HL-60 (cell line): ENCODE measurements around the gene SLC29A2.

Experiments
- DNase-seq, 2 experiments: peaks; one replicate each; pipeline ENCODE4 v3.0.0-alpha.2; 2010 to 2020; ENCODE audit warnings: low read depth in 1 of 2, low spot score in 1 of 2
- H3K27ac ChIP-seq: fragments of 250-450 bp; sonication (Bioruptor Pico); replicated peaks from 2 replicates; pipeline ENCODE4 v1.5.1; 2020; ENCODE audit warnings: mild to moderate bottlenecking, moderate library complexity
- H3K27me3 ChIP-seq: fragments of 250-450 bp; sonication (Bioruptor Pico); 2 replicates; pipeline ENCODE4 v1.5.1; 2021; ENCODE audit warnings: mild to moderate bottlenecking, moderate library complexity; ENCODE audit not compliant: insufficient read depth, poor library complexity, severe bottlenecking
- H3K4me3 ChIP-seq: replicated peaks from 2 replicates; pipeline ENCODE4 v1.5.1; 2011; ENCODE audit warnings: mild to moderate bottlenecking, control low read depth, low read length; ENCODE audit not compliant: insufficient read depth
- CTCF ChIP-seq: IDR thresholded peaks from one replicate; pipeline ENCODE4 v1.5.1; 2011; ENCODE audit warnings: low read length, control low read depth, inconsistent platforms; ENCODE audit not compliant: insufficient read depth
- GABPA ChIP-seq: IDR thresholded peaks from 2 replicates; pipeline ENCODE4 v1.6.1; 2012; ENCODE audit warnings: low read depth
- POLR2AphosphoS5 ChIP-seq: IDR thresholded peaks from 2 replicates; pipeline ENCODE4 v1.6.1; 2012; ENCODE audit warnings: low read depth
- REST ChIP-seq: IDR thresholded peaks from 2 replicates; pipeline ENCODE4 v1.6.1; 2012; ENCODE audit warnings: low read depth; ENCODE audit not compliant: insufficient replicate concordance
- SPI1 ChIP-seq: IDR thresholded peaks from 2 replicates; pipeline ENCODE4 v1.6.1; 2012; ENCODE audit warnings: low read depth, mild to moderate bottlenecking, borderline replicate concordance

Gene SLC29A2

GRCh38 chr11:66340596-66341501 is 30.7 kb downstream of the SLC29A2 start:
- TF ChIP-seq SPI1 (no peak), POLR2AphosphoS5 (no peak), CTCF (no peak), GABPA (no peak), REST (no peak)
- Histone ChIP-seq H3K27ac (no peak overlapping the region), H3K27me3 (no peaks in the 10 kb centered on the region), H3K4me3 (no peak overlapping the region)
- DNase-seq, result no peak

- Histone ChIP-seq H3K27ac (no peak overlapping the region), H3K4me3 (no peak overlapping the region), H3K27me3 (no peaks in the 10 kb centered on the region)
- TF ChIP-seq REST (no peak), POLR2AphosphoS5 (no peak)
- no peak for DNase-seq
Measured at GRCh38 chr11:66339686-66340483, 31.7 kb downstream of the SLC29A2 start.

GRCh38 chr11:66339162-66339675 is 32.3 kb downstream of the SLC29A2 start:
- Histone ChIP-seq H3K27me3 (no peaks in the 10 kb centered on the region), H3K4me3 (no peak overlapping the region), H3K27ac (no peak overlapping the region)
- DNase-seq, result no peak
- TF ChIP-seq REST (no peak), POLR2AphosphoS5 (no peak), GABPA (no peak), SPI1 (no peak), CTCF (no peak)
